ENCODE measurements around the gene LEMD3.
"Not testable (repeated sequence)": the region's sequence is repeated elsewhere in the genome, so short reads cannot be mapped to it uniquely, and the experiment has no call there.

Gene LEMD3

DNA sequence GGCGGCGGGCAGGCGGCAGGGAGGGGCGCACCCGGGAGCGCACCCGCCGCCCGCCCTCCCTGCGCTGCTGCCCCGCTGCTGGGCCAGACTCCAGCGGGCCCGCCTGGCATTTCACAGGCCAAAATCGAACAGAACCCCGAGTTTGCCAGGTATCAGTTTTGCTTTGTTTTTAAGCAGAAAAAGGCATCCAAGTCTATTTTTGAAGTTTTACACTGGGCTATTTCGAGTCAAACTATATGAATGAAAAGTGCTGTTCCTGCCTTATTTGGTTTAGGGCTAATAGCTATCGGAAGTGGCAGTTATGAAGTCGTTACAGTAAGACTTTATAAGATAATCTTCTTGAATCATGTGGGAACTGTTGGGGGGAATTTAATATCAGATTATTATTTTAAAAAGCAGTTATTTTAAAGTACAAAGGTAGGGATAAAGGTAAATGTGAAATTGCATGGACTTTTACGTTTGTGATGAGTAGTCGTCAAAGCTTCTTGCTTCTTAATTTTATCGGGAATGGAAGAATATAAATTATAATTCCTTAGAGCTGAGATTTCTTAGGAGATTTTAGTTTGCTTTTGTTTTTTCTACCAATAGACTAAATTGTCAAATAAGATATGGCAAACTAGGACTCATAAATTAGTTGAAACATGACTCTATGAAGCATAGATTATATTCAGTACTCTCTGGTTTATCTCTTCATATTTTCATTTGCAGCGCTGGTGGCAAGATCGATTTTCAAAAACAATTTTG, 110.2 kb downstream of the LEMD3 start:
- no peak for DNase-seq (ENCODE audit: low read depth in 2 of 2)

GRCh38 chr12:65280306-65280705, 110.9 kb downstream of the LEMD3 start:
- no peak for DNase-seq (ENCODE audit: low read depth in 2 of 2)

DNA sequence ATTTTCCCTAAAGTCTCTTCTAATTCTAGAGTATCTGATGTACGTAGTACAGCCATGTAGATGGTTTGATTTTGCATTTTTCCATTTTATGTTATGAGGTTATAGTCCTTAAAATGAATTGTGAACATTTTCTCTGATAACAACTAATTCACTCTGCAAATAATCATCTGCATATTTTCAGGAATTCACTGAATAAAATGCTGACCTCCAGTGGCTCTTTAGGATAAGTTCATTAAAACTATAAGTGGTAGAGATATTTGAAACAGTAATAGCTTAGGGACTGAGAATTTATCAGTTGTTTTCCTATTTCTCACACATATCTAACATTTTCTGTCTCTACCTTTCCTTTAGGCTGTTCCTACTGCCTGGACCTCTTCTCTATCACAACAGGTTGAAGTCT, 113.5 kb downstream of the LEMD3 start:
- no peak for DNase-seq (ENCODE audit: low read depth in 2 of 2)

DNA sequence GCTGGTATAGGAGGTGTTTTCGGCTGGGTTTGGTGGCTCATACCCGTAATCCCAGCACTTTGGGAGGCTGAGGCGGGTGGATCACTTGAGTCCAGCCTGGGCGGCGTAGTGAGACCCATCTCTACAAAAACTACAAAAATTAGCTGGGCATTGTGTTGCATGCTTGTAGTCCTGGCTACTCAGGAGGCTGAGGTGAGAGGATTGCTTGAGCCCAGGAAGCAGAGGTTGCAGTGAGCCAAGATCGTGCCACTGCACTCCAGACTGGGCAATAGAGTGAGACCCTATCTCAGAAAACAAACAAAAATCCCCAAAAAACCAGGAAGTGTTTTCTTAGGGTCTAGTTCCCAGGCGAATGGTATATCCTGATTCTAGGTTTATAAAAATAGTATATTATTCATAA, 116.1 kb downstream of the LEMD3 start:
- not testable (repeated sequence) for DNase-seq (ENCODE audit: low read depth in 2 of 2)

DNA sequence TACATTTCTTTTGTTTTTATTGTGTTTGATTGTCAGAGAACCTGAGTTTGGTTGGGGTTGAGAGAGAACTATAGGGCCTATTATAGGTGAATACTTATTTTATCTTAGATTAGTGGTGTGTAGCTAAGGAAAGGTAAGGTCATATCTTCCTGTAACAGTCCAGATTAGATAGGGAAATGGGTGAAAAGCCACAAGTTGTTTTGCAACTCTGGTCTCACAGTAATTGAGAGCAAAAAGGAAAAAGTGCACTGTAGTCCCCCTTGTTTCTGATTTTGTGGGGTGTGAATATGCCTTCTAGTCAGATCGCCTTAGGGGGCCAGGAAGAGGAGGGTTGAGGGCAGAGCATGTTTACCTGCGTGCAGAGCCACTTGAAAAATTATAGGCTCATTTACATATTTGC, 118.0 kb downstream of the LEMD3 start:
- no peak for DNase-seq (ENCODE audit: low read depth in 2 of 2)

DNA sequence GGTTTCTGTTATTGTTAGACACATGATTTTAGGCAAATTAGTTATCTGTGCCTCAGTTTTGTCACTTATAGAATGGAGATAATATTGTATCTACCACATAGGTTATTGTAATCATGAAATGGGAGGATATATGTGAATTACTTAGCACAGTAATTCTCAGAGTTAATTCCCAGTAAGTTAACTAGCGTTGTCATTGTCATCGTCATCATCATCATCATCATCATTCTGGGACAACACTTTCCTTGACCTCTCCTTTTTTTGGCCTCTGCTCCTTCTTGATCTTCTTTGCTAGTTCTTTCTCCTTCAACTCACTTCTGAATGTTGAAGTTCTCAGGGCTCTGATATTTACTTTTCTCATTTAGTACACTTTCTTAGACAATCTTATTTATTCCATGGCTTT, 122.9 kb downstream of the LEMD3 start:
- no peak for DNase-seq (ENCODE audit: low read depth in 2 of 2)

DNA sequence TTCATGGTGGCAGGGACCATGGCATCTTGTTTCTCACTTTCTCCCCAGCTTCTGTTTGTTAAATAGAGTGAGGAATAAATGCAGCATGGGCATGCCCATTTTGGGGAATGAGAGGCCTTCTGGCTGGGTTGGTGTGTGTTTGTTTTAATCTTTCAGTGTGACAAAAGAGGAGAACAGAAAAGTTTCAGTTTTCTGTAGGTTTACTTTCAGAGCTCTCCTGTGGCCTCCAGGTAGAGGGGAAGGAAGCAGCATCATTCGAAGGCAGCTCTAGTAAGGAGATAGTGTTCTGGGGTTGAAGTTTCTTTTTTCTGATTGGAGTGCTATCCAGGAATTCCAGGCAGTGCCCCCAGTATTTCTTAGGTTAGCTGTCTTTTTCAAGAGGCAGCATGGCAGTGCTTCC, 124.4 kb downstream of the LEMD3 start:
- no peak for DNase-seq (ENCODE audit: low read depth in 2 of 2)

DNA sequence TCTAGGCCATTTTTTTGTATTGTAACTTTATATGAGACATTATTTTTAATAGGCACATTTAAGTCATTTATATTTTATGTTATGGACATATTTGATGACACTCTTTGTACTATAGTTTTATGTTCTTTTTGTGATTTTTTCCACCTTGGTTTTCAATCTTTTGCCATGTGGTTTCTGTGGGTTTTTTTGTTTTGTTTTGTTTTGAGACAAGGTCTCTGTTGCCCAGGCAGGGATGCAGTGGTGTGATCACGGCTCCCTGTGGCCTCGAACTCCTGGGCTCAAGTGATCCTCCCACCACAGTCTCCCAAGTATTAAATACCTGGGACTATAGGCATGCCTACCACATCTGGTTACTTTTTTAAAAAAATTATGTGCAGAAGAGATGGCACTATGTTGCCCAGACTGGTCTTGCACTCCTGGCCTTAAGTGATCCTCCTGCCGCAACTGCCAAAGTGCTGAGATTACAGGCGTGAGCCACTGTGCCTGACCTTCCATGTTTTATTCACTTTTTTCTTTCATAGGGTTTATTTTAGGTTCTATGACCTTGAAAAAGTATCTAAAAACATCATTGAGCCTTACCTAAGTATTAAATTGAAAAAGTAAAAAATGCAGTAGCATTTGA, 125.4 kb downstream of the LEMD3 start:
- DNase-seq (ENCODE audit: low read depth in 2 of 2): no peak

DNA sequence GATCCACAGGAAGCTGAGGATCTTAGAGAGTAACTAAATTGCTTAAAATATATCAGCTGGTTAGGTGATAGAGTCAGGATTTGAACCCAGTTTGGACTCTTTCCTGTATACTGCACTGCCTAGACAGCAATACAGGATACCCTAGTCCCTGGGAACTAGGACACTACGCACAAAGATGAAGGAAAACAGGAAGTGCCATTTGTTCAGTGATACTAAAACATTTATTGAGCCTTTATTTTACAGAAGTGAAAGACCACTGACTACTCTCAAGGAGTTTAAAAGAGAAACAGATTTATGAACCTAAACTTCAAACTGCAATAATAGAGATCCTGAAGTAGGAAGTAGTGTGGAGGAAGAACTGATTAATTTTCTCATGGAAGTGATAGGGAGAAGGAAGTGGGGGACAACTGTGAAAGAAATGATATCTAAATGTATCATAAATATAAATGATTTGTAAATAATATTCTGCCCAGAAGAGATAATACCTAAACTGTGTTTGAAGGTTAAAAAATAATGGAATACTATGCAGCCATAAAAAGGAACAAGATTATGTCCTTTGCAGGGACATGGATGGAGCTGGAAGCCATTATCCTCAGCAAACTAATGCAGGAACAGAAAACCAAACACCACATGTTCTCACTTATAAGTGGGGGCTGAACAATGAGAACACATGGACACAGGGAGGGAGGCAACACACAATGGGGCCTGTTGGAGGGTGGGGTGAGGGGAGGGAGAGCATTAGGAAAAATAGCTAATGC, 127.3 kb downstream of the LEMD3 start:
- DNase-seq (ENCODE audit: low read depth in 2 of 2): no peak

Measured in activated CD4-positive, alpha-beta T cell treated with anti-CD3 and anti-CD28 coated beads for 24 hours (primary cell).